NCI-H1694 (cell line): ENCODE data around the gene SMOC2.

Experiments
- DNase-seq: peaks from one replicate; lab custom pipeline; 2025; lab: John Stamatoyannopoulos, UW

The SMOC2 gene

GRCh38 chr6:168574075-168574698 is 133.2 kb downstream of the SMOC2 start:
- DNase-seq, result no peak

- DNase-seq, result no peak
Observed at GRCh38 chr6:168574699-168575195, 133.8 kb downstream of the SMOC2 start.

- DNase-seq, result no peak
Observed at GRCh38 chr6:168575346-168576098, 134.5 kb downstream of the SMOC2 start.

- DNase-seq, result no peak
Observed at GRCh38 chr6:168576388-168576787, 135.4 kb downstream of the SMOC2 start.

GRCh38 chr6:168577496-168577895 is 136.5 kb downstream of the SMOC2 start:
- no peak for DNase-seq

- DNase-seq, result no peak
Observed at GRCh38 chr6:168578036-168578435, 137.1 kb downstream of the SMOC2 start.

- no peak for DNase-seq
Observed at GRCh38 chr6:168581236-168581635, 140.3 kb downstream of the SMOC2 start.

- no peak for DNase-seq
Observed at GRCh38 chr6:168581706-168582105, 140.7 kb downstream of the SMOC2 start.

- no peak for DNase-seq
Observed at GRCh38 chr6:168582571-168582981, 141.6 kb downstream of the SMOC2 start.

GRCh38 chr6:168583126-168583525 is 142.1 kb downstream of the SMOC2 start:
- no peak for DNase-seq

- DNase-seq, result no peak
Observed at GRCh38 chr6:168583821-168584220, 142.8 kb downstream of the SMOC2 start.

GRCh38 chr6:168584249-168584648 is 143.3 kb downstream of the SMOC2 start:
- no peak for DNase-seq

GRCh38 chr6:168584671-168585070 is 143.7 kb downstream of the SMOC2 start:
- DNase-seq, result no peak

- no peak for DNase-seq
Observed at GRCh38 chr6:168585441-168585840, 144.5 kb downstream of the SMOC2 start.

- DNase-seq, result no peak
Observed at GRCh38 chr6:168589275-168589674, 148.3 kb downstream of the SMOC2 start.

- no peak for DNase-seq
Observed at GRCh38 chr6:168590406-168590805, 149.4 kb downstream of the SMOC2 start.

- DNase-seq, result no peak
Observed at GRCh38 chr6:168596344-168596743, 155.4 kb downstream of the SMOC2 start.

- DNase-seq, result no peak
Observed at GRCh38 chr6:168597471-168597875, 156.5 kb downstream of the SMOC2 start.

GRCh38 chr6:168598251-168599117 is 157.5 kb downstream of the SMOC2 start:
- no peak for DNase-seq

- DNase-seq, result no peak
Observed at GRCh38 chr6:168599118-168599494, 158.1 kb downstream of the SMOC2 start.

GRCh38 chr6:168599769-168600330 is 158.9 kb downstream of the SMOC2 start:
- no peak for DNase-seq

GRCh38 chr6:168600381-168600780 is 159.4 kb downstream of the SMOC2 start:
- no peak for DNase-seq
